C4-2B (cell line): Measurements from ENCODE around the gene KLHL2.
"Not testable (repeated sequence)": the region's sequence is repeated elsewhere in the genome, so short reads cannot be mapped to it uniquely, and the experiment has no call there.

Experiments used
- CTCF ChIP-seq: fragments of 450-650 bp; conservative IDR thresholded peaks from 2 replicates; pipeline ENCODE4 v1.5.1; 2017; ENCODE audit warnings: mild to moderate bottlenecking
- ZFX ChIP-seq: fragments of 450-650 bp; IDR thresholded peaks from 2 replicates; pipeline ENCODE4 v1.6.1; 2017

DNA sequence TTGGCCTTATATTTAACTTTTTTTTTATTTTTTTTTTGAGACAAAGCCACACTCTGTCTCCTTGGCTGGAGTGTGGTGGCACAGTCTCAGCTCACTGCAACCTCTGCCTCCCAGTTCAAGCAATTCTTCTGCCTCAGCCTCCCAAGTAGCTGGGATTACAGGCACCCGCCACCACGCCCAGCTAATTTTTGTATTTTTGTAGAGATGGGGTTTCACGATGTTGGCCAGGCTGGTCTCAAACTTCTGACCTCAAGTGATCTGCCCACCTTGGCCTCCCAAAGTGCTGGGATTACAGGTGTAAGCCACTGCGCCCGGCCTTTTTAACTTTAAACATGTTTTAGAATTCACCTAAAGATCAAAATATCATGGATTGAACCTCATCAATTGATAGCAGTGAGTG is 135.0 kb downstream of the KLHL2 start:
- TF ChIP-seq CTCF, ZFX: not testable (repeated sequence)
